Lung microvascular endothelial cell (primary cell): Measurements from ENCODE around the gene THSD4. TPM values are rescaled to one million over a fixed set of nuclear protein-coding genes. Genes with fewer than 3 reads are reported as not detected.
A peak's percentile ranks its signal among the peaks of the same experiment; 100 is the strongest.
"Not testable (repeated sequence)": the region's sequence is repeated elsewhere in the genome, so short reads cannot be mapped to it uniquely, and the experiment has no call there.

Experiments
- DNase-seq, 2 donors: peaks; one replicate each; pipeline versions ENCODE4 v3.0.0 to v3.0.0-alpha.2; 2010; ENCODE audit warnings: low read depth in 2 of 2
- total RNA-seq: library from RNA; depleted of rRNA; stranded (reverse); fragments of >200 nt; gene quantifications from 2 replicates; pipeline ENCODE4 v1.2.1, GENCODE V29; 2014

The THSD4 gene
- total RNA-seq, 1 donor from 2014 or later = 20.2 TPM

DNA sequence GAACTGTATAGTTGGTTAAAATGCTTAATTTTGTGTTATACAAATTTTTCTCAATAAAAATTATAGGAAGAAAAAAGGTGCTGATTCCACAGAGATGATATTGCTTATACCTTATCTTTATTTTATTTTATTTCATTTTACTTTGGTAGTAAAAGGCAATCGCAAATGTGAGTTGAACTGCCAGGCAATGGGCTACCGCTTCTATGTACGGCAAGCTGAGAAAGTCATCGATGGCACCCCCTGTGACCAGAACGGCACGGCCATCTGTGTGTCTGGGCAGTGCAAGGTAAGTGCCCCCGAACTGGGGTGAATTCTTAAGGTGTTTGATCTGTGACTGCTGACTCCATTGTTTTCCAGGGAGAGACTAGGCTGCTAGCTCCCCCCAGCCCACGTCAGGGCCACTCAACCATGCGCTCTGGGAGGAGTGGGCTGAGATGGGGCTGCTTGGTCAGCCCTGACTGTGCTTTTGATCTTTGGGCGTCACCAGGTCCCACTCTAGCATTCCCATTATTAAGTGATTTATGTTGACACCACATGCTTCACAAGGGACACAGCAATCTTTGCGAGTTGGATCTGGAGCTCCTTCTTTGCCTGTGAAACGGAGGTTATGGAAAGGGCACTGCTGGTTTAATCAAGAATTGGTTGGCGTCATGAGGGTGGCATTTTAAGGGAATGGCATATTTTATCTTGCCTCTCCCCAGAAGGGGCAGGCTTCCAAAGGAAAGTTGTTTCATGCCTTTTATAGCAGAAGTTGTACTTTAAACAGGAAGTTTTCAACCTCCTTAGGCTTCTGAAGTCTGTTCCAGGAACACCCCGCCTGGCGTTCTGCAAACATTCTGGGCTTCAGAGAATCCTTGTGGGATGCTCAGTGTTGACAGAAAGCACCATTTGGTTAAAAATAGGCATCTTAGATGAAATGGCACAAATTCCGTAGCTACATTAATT is 296.5 kb downstream of the THSD4 start:
- peak in 1 of 2 donors; percentile 54 for DNase-seq

GRCh38 chr15:71413419-71413818 is 298.1 kb downstream of the THSD4 start:
- DNase-seq = no peak

DNA sequence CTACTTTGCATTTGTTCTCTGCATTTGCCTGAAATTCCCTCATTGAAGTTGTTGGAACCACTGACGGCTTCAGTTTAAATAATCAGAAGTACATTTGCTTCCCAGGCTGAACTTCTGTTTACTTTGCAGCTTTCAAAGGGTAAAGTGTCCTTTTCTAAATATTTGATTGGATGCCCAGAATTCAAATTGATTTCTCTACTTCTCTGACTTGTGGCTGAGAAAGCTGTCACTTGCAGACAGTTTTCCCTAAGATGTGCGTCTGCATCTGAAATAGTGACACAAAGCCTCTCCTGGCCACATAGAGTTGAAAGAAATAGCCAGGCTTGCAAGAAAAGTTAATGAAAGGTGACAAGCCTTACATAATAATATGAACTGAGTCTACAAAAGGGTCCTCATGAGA is 299.6 kb downstream of the THSD4 start:
- DNase-seq = no peak

DNA sequence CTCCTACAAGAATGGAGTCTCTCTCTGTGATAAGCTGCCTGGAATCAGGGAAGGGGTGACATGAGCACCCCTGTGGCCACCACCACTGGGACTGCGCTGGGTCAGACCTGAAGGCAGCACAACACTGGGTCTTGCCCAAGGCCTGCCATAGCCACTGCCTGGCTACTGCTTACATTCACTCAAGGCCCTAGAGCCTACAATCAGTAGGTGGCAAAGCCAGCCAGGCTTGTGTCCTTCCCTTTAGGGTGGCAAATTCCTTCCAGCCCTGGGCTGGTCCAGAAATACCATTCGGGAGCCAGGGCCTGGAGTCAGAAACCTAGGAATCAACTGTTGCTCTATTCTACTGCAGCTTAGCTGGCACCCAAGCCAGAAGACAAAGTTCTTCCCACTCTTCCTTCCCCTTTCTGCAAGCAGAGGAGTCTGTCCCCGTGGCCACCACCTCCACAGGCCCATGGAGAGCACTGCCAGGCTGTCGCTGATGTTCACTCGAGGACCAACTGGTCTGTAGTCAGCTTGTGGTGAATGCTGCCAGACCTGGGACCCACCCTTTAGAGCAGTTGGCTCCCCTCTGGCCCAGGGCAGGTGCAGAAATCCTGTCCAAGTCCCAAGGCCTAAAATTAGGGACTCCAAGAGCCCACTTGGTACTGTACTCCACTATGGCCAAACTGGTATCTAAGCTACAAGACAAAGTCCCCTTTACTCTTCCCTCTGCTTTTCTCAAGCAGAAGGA is 307.4 kb downstream of the THSD4 start:
- no peak for DNase-seq

- DNase-seq = no peak
These were observed 309.5 kb downstream of the THSD4 start for GRCh38 chr15:71424765-71425164.

DNA sequence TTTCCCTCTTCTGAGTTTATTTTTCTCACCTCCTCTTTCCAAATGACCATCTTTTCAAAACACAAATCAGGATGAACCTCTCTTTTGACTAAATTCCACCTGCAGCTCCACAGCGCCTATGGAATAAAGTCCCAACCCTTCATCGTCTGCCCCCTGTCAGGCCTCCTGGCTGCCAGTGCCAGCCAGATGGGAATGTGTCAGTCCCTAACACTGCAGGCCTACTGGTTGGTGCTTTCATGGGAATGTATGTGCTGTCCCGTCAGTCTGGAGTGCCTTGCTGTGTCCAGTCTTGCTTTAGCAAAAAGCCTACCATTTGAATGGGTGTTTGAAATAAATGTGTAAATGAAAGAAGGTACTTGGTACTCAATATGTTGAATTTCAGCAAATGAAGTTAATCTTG is 310.1 kb downstream of the THSD4 start:
- DNase-seq = no peak

DNA sequence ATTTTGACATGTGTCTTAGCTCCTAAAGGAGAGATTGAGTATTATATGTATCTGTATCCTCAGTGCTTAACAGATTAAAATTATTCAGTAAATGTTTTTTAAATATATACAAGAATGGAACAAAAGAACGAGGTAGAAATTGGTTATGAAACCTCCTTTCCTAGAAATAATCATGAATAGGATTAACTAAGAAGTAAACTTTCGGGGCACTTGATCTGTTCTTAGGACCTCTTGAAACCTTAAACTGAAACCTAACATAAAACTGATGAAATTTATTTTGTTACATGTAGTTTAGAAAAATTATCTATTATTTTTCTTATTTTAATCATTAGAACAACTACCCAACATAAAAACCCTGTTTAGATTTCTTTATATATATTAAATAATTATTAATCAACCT is 311.5 kb downstream of the THSD4 start:
- no peak for DNase-seq

DNA sequence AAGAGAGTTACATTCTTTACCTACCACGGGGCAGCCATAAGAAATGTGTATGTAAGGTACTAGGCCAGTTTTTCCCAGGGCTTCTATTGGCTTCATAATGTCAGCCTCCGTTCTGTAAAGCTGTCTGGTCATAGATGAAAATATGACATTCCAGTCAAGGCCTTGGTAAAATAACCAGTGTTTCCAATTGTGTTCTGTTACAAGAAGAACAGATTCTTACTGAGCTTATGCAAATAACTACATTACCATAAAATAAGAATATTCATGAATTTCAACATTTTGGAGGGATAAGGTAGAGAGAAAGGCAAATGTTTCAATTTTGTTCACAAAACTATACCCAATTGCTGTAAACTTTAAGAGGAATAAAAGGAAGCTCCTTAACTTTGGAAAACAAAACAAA is 315.5 kb downstream of the THSD4 start:
- DNase-seq = no peak

DNA sequence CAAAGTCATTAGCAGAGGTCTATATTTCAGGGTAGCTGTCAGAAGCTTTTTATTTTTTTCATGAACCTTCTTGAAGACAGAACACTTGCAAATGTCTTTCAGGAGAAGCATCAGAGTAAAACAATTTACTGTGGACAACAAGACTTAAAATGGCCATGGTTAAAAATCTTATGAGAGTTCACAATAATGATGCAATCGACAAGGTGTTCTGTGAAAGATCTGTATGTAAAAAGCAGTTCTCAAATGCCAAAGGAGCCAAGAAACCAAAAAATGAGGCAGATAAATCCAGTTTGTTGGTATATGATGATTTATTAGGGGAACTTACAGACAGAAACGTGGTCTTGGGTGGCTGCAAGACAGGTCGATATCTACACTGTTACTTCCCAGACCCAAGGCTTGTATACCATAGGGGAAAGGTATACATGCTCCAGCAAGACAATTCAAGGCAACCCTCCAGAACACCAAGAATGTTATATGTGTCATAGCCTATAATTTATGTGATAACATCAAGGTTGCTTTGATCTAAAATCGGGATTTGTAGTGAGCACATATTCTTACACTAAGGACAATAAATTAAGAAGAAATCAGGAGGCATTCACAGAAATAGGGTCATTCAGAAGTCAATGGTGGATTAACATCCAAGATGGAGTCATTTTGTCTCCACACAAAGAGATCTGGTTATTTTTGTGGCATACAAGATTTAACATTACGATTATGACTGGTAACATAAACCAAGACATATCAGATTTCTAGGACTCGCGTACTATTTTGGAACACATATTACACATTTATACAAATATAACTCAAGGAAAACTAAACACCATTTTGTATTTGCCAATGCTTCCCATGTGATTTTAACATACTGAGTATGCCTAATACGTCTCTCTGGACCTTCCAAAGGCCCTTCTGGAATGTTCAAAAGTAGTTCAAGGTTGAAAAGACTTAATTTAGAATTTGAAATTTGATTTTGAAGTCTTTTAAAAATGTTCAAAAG is 316.4 kb downstream of the THSD4 start:
- no peak for DNase-seq

DNA sequence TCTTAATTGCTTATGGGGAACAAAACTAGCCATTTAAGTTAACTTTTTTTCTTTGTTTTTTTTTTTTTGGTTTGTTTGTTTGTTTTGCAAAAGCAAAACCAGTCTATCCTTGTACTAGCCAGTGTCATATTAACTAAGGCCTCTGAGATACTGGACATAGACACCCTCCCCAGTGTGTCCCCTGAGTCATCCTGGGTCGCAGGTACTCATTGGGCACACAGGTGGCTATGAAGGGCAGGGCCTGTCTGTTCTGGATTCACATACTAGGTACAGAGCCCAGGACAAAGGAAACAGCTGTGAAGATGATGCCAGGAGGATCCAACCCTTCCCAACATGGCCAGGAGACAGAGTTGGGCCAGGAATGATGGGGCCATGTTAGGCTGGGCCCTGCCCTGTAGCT is 318.1 kb downstream of the THSD4 start:
- DNase-seq = no peak

GRCh38 chr15:71434774-71435173 is 319.5 kb downstream of the THSD4 start:
- no peak for DNase-seq

GRCh38 chr15:71435552-71435951 is 320.3 kb downstream of the THSD4 start:
- no peak for DNase-seq

DNA sequence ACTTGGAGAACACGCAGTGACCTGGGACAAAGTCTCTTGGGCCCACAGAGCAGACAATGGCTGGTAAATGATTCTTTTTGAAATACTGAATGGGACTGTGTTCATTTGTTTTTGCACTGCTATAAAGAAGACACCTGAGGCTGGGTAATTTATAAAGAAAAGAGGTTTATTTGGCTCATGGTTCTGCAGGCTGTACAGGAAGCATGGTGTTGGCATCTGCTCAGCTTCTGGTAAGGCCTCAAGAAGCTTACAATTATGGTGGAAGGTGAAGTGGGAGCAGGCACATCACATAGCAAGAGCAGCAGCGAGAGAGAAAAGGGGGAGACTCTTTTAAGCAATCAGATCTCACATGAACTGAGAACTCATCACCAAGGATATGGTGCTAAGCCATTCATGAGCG is 321.6 kb downstream of the THSD4 start:
- DNase-seq = no peak

GRCh38 chr15:71437404-71437803 is 322.1 kb downstream of the THSD4 start:
- DNase-seq = no peak

DNA sequence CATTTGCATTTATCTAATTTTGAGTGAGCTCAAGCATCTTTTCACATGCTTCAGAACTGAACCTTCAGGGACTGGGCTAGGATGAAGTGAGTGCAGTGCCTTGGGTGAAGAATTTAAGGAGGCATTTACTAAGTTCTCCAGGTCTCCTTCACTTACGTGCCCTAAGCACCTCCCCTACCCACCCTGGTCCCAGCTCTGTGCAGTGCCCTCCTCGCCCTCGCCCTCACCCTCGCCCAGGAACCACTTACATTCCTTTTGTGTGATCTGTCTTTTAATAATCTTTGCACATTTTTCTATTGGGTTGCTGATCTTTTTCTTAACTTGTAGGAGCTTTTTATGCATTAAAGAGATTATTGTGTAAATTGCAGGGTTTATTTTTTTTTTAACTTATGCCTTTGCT is 322.6 kb downstream of the THSD4 start:
- no peak for DNase-seq

DNA sequence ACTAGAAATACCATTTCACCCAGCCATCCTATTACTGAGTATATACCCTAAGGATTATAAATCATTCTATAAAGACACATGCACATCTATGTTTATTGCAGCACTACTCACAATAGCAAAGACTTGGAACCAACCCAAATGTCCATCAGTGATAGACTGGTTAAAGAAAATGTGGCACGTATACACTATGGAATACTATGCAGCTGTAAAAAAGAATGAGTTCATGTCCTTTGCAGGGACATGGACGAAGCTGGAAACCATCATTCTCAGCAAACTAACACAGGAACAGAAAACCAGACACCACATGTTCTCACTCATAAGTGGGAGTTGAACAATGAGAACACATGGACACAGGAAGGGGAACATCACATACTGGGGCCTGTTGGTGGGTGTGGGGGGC is 324.2 kb downstream of the THSD4 start:
- not testable (repeated sequence) for DNase-seq

DNA sequence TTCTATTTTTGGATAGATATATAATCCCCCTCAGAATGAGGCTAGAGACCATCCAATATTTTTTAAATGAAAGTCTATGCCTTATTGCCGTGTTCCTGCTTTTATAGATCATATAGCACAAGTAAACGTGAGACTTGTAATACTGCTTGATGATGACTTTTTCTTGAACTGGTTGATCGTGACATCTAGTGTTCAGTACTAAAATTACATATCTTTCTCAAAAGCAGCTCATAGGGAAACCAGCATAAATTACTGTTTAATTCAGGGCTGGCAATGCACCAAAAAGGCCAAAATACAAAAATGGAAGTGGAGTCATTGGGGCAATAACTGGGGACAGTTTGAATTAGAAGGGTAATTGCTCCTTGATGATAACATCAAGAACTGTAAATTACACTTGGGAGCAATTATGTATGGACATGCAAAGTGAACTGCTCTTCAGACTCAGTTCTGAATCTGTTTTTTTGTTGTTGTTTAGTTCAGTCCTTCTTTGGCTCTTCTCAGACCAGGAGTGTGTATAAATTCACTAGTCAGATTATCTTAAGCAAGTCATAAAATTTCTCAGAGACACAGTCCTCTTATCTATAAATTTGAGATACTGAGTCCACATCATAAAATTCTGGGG is 325.3 kb downstream of the THSD4 start:
- peak; percentile 77 to 83 for DNase-seq

DNA sequence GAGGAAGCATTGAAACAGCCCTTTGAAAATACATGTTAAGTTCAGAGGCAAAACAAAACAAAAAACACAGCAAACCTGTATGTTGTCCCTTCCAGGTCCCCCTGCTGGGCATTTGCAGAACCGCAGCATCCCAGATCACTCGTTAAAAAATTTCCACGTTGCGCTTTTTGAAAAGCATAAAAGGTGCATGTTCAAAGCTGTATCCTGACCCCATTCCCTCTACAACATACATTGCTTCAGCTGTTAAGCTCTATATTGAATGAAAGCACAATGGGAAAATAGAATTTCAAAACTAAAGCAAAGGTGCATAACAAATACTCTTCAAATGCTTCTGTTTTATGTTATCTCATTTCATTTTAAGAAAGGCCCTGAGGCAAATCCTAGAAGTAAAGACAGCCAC is 328.3 kb downstream of the THSD4 start:
- peak; percentile 47 to 71 for DNase-seq

DNA sequence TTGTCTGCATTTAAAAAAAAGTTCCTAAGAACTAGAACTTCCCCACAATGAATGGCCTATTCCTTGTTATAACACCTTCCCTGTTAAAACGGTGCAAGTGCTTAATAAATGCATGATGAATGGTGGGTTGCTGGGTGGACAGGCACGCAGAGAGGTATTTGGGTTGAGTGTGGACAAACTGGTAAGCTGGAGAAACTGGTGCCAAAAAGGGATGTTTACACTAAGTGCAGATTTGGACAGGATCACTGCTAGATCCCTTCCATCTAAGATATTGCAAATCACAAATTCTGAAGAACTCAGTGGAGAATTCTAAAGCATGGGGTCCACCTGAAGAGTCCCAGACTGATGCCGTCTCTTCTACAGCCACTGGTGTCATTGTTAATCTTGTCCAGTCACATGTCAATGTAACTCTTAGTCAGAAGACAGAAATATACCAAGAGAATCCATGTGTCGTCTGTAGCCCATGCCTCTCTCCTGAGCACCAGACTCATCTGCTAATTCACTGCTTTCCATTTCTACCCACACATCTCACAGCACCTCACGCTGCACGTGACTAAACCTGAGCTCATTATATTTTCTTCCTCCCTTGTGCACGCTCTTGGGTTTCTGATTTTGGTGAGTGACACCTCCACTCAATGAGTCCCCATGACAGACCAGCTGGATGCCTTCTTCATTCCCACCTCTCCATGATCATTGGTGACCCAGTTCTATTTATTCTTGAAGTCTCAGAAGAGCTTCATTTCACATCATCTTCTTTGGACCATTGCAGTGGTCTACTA is 328.9 kb downstream of the THSD4 start:
- no peak for DNase-seq

DNA sequence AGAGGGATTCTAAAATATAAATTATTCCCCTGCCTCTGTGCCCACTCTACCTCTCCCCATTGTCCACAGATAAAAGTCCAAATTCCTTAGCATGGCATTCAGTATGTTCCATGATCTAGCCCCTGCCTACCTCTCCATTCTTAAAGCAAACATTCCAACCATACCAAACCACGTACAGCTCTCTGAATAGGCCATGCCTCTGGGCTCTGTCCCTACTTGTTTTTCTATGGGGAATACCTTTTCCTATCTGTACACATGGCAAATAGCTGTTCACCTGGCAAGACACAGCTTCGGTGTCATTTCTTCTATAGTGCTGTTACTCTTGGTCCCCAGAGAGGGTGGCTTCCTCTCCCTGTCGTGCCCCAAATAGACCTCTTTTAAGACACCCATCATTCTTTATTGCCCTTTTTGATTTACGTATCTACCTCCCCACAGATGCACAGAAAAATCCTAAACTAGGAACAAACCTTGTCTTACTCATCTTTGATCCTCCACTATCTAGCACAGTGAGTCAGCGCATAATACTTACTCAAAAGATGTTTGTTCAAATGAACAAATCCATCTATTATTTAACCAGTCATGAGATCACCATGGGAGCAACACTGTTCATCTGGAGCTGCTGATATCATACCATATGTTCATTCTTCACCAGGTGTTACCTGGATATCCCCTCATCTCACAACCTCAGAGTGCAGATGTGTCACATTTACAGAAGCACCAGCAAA is 329.8 kb downstream of the THSD4 start:
- DNase-seq = no peak
